DMS 273 (cell line): ENCODE measurements around the gene STIP1.

Experiments
- DNase-seq: peaks from one replicate; lab custom pipeline; 2025; ENCODE audit not compliant: unreplicated experiment; lab: John Stamatoyannopoulos, UW

STIP1 gene

DNA sequence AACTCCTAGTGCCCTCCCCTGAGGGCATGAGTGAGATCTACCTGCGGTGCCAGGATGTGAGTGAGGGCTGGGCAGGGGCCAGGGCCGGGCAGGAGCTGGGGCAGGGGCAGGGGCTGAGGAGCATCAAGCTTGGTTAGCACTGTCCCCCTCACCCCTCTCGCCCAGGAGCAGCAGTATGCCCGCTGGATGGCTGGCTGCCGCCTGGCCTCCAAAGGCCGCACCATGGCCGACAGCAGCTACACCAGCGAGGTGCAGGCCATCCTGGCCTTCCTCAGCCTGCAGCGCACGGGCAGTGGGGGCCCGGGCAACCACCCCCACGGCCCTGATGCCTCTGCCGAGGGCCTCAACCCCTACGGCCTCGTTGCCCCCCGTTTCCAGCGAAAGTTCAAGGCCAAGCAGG, 34.3 kb downstream of the STIP1 start:
- DNase-seq: no peak

DNA sequence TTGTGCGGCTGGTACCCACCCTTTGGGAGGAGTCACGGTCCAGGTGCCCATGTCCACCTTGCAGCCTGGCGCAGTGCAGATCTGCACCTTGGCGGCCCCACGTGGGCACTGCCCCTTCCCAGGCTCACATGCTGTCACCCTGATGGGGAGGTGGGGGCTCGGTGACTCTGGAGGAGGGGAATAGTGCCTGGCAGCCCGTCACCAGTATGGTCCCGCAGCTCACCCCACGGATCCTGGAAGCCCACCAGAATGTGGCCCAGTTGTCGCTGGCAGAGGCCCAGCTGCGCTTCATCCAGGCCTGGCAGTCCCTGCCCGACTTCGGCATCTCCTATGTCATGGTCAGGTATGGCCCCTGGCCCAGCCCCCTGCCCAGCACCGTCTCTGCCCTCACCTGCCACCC, 34.8 kb downstream of the STIP1 start:
- DNase-seq: no peak

DNA sequence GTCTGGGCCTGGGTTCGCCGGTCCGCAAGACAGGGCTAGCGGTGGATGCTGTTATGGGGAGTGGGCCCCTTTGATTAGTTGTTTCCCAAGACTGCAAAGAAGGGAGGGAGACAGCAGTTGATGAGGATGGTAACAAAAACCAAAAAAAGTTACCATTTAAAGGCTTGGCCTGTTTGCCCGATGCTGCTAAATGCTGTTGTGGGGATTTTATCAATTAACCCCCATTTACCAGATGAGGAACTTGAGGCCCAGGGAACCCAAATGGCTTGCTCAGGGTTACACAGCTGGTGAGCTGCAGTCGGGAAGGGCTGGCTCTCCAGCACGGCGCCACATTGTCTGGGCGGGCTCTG, 36.7 kb downstream of the STIP1 start:
- DNase-seq: peak; percentile 77

DNA sequence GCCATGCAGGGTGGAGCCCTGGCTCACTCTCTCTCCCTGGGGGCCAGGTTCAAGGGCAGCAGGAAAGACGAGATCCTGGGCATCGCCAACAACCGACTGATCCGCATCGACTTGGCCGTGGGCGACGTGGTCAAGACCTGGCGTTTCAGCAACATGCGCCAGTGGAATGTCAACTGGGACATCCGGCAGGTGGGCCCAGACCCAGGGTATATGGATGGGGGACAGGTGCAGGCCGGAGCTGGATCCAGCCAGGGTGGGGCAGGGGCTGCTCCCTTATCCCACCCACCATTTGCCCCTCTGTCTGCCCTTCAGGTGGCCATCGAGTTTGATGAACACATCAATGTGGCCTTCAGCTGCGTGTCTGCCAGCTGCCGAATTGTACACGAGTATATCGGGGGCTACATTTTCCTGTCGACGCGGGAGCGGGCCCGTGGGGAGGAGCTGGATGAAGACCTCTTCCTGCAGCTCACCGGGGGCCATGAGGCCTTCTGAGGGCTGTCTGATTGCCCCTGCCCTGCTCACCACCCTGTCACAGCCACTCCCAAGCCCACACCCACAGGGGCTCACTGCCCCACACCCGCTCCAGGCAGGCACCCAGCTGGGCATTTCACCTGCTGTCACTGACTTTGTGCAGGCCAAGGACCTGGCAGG, 37.2 kb downstream of the STIP1 start:
- peak; percentile 52 for DNase-seq

DNA sequence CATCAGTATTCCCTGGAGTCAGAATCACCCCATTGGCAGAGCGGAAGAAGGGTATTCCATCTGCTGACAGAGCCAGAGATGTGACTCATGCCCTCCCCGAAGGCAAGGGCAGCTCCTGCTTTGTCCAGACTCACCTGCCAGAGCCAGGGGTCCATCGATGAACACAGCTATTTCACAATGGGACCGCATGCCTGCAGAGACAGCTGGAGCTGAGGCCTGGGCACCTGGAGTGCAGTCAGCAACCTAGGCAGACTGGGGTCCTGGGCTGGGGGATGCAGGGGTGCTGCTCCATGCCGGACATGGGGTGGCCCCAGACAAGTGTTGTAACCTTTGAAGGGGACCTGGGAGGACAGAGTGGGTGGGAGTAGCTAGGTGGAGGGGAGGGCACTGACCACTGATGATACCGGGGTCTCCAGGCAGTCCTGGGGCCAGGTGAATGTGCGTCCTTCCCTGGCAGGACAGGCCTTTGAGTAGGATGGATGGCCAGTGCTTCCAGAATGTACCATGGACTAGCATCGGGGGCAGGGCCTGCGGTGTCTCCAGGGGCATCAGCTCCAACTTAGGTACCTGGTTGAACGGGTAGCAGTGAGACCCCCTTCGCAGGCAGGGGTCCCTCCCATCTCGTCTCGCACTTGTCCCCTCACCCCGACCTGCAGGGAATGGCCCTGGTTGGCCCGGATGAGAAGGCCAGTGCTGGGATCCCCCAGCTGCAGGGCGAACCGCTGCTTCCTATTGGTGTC, 38.4 kb downstream of the STIP1 start:
- DNase-seq: no peak

- no peak for DNase-seq
These were observed 39.1 kb downstream of the STIP1 start for GRCh38 chr11:64224891-64225607.

DNA sequence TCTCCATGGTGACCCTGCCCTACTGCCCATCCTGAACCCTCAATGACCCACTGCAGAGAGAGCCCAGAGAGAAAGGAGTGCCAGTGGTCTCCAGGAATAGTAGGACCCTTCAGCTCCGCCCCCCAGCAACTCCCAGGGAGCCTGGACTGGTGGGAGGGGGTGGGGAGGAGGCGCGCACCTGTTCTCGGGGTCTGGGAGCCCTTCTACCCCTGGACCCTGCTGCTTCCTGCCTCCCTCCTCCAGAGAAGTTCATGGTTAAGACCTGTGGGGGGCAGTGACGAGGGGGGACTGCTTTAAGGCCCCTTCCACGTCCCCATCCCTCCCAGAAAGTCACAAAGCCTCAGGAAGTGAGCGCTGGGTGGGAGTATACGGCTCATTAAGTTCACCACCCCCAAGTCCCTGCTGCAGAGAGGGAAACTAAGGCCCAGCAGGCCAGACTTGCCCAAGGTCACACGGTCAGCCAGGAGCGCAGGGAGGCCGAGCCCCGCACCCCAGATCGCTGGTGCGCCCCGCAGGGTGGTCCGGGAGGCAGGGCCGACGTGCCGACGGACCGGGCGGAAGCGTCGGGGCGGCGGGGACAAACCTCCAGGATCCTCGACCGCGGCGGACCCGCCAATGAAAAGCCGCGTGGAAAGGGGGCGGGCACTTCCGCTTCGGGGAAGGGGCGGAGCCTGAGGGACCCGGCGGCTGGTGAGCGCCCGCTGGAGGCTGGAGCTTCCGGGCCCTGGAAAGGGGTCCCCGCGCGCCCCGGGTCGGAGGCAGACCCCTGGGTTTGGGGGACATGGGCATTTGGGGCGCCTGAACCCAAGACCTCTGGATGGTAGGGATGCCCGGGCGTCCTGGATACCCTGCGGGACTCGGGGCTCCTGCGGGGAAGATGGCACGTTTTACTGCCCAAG, 39.9 kb downstream of the STIP1 start, which contains the start of the genes NUDT22 and TRPT1:
Gene NUDT22, plus strand, starts transcription at position 667 of the 899 bp plus-strand sequence. CDS start 379 bp downstream, outside the sequence.
Gene TRPT1, minus strand, starts transcription at position 579 of the 899 bp plus-strand sequence. Its CDS starts 326 bp downstream, at position 253.
- peak; percentile 89 for DNase-seq

DNA sequence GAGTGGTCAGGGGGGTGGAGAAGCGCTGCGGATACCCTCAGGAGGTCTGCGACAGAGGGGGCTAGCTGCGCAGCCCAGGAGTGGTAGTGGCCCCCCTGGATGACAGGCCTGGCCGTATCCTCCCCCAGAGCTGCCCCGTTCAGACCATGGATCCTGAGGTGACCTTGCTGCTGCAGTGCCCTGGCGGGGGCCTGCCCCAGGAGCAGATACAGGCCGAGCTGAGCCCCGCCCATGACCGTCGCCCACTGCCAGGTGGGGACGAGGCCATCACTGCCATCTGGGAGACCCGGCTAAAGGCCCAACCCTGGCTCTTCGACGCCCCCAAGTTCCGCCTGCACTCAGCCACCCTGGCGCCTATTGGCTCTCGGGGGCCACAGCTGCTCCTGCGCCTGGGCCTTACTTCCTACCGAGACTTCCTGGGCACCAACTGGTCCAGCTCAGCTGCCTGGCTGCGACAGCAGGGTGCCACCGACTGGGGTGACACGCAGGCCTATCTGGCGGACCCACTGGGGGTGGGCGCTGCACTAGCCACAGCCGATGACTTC, 40.6 kb downstream of the STIP1 start:
- peak; percentile 61 for DNase-seq

DNA sequence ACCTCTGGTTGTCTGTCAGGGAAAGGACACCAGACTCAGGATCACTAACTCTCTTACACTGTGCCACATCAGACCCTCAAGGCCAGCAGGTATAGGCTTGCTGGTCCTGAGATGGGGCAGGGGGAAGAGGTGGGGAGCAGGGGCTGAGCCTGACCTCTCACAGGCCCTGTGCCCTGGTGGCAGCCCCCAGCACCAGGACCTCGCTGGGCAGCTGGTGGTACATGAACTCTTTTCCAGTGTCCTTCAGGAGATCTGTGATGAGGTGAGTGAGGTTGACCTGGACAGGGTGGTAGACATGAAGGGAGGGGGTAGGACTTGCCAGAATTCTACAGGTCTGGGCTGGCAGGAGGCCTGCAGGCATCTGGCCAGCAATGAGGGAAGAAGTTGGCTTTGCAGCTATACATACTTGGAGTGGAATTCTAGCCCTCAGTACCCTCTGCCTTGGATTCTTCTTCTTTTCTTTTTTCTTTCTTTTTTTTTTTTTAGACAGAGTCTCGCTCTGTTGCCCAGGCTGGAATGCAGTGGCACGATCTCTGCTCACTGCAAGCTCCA, 41.5 kb downstream of the STIP1 start:
- DNase-seq: peak; percentile 43

DNA sequence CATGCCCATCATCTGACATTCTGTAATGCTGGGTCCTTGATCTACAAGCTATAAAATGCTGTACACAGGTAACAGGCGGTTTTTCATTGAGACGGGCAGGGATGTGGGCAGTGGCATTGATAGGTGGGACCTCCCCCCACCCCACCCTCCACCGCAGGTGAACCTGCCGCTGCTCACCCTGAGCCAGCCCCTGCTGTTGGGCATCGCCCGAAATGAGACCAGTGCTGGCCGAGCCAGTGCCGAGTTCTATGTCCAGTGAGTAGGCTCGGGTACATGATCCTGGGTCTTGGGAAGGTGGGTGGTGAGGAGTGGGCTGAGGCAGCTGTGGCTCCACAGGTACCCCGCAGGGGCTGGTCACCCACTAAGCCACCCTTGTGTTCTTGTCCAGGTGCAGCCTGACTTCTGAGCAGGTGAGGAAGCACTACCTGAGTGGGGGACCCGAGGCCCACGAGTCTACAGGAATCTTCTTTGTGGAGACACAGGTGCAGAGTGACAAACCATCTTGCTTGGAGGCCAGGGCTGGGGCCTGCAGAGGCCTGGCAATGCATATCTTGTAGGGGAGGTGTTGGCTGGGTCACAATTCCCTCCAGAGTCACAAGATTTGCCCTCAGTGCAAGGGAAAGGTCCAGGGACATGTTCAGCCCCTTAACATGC, 43.2 kb downstream of the STIP1 start:
- DNase-seq: no peak

GRCh38 chr11:64229744-64230170, 43.8 kb downstream of the STIP1 start:
- no peak for DNase-seq

DNA sequence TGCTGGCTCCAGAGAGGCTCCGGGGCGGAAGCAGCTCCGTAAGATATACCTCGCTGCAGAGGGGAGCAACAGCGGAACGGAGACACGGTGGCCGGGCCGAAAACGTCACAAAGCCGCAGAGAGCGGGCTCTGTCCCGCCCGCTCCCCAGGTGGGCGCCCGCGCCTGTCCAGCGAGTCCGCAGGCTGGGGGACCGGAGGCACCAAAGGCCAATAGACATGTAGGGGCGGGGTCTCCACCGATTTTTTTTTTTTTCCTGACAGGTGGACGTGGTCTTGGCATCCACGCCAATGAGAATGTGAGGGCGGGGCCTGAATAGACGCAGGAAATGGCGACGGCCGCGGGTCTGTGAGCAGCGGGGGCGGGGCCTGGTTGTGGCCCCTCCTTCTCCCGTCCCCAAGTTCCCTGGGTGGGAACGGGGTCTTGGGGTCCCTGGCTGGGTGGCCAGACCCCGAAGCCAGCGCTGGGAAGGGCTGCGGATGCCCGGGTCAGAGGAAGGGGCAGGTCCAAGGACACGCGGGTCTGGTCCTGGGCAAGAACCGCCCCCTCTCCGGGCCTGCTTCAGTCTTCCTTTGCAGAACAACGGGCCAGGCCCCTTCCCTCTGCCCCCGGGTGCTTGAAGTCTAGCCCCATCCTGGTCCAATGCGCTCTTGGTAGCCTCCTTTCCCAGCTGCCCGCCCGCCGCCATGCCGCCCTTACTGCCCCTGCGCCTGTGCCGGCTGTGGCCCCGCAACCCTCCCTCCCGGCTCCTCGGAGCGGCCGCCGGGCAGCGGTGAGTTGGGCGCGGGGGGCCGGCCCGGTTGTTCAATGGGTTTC, 44.4 kb downstream of the STIP1 start, which contains the start of gene DNAJC4:
Gene DNAJC4, plus strand, starts transcription at position 378 of the 814 bp plus-strand sequence. Its CDS starts 307 bp downstream, at position 685.
- DNase-seq: peak; percentile 93

GRCh38 chr11:64230985-64231365, 45.0 kb downstream of the STIP1 start:
- DNase-seq: no peak

GRCh38 chr11:64231546-64231945, 45.6 kb downstream of the STIP1 start:
- no peak for DNase-seq

DNA sequence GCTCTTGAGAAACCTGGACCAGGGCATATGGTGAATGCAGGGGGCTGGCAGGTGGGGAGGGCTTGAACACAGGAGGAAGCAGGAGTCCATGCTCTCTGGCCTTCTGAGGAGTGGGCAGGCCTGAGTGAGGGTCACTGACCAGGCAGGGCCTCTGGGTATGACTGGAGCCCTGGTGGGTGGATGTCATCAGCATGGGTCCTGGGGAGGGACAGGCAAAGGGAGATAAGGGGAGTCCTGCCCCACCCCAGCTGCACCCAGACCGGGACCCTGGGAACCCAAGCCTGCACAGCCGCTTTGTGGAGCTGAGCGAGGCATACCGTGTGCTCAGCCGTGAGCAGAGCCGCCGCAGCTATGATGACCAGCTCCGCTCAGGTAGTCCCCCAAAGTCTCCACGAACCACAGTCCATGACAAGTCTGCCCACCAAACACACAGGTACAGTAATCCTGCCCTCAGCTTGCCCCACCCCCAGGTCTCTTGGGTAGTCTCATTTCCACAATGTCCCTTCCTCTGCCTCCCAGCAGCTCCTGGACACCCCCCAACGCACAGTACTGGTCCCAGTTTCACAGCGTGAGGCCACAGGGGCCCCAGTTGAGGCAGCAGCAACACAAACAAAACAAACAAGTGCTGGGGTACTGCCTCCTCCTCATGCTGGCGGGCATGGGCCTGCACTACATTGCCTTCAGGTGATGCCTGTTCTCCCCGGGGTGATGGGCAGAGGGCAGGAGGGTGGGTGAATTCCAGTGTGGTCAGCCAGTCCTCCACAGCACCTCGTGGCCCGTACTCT, 46.4 kb downstream of the STIP1 start:
- no peak for DNase-seq

- DNase-seq: no peak
These were observed 47.0 kb downstream of the STIP1 start for GRCh38 chr11:64232967-64233315.

- peak; percentile 61 for DNase-seq
These were observed 48.1 kb downstream of the STIP1 start, which contains the start of gene VEGFB for GRCh38 chr11:64233913-64234586. Gene VEGFB, plus strand, starts transcription at chr11:64234584. Its CDS starts 250 bp downstream, at chr11:64234834.
